Measurements from ENCODE around the gene SMARCB1.

The SMARCB1 gene

DNA sequence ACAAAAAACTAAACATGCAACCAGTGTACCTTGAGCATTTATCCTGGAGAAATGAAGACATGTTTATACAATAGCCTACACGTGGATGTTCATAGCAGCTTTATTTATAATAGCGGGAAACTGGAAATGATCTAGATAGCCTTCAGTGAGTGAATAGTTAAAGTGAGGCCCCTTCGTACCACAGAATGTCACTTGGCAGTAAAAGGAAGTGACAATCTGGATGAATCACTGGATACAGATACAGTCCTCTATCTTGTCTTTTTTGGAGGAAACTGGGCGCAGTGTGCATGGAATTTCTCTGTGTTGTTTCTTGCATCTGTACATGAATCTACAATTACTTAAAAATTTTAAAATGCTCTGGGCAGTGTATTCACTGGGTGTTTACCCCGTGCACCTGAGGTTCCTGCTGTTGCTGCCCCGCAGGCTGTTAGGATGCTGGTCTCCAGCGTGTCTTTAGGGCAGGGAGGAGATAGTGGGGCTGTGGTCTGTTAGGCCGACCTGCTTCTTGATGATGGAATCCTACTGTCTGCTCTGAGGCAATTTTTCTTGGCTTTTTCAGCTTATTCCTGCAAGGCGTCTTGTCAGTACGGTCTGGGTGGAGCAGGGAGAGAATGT lies 28.9 kb downstream of the SMARCB1 start:
- Histone ChIP-seq H3K4me3 (ENCODE audit: insufficient read depth in 1 of 2, low read depth in 1 of 2, low read length in 2 of 2) (no peak overlapping the region), H3K4me2 (ENCODE audit: low read length, poor library complexity, severe bottlenecking) (no peak overlapping the region)
- DNase-seq = no peak

DNA sequence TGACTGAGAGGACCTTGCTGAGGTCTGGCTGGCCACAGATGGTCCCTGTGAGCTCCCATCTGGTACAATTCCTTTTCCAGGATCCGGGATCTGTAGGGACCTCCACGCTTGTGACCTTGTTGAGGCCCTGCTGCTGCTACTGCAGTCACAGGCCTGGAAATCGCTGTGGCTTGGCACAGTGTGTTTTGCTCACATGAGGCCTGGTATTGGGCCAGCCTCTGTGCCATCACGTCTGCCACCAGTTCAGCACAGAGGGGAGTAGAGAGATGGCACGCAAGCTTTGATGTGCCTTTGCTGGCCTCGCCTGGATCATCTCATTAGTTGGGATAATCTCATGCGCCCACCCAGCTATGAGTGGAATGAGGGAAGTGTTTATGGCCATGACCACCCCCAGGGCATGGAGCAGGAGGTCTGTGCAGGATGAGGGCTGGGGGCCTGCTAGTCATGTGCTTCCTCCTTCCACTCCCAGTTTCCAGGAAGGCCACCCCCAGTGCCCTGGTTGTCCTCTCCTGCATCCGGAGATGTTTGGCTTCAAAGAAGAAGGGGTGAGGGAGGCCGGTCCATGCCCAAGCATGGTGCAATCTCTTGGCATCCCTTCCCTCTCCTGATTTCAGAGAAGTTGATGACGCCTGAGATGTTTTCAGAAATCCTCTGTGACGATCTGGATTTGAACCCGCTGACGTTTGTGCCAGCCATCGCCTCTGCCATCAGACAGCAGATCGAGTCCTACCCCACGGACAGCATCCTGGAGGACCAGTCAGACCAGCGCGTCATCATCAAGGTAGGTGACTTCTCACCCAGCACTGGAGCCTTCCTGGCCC lies 29.6 kb downstream of the SMARCB1 start:
- Histone ChIP-seq H2BK120ac (ENCODE audit: low read depth, low read length) (no peak overlapping the region), H2AFZ (ENCODE audit: low read depth, low read length) (no peak overlapping the region), H3K4me3 (ENCODE audit: insufficient read depth in 1 of 2, low read depth in 1 of 2, low read length in 2 of 2) (no peak overlapping the region), H2BK12ac (ENCODE audit: low read length in 2 of 2) (peak overlapping the region in 1 of 2 experiments; percentile 12), H4K8ac (ENCODE audit: low read length) (no peak overlapping the region), H2BK5ac (ENCODE audit: low read depth, low read length, poor library complexity, severe bottlenecking) (no peak overlapping the region), H3K9ac (ENCODE audit: low read length) (no peak overlapping the region), H3K4me2 (ENCODE audit: low read length, poor library complexity, severe bottlenecking) (no peak overlapping the region), H3K79me1 (replicated peaks; ENCODE audit: low read length, poor library complexity, severe bottlenecking) (peaks cover 16% of the 10 kb centered on the region), H3K27ac (ENCODE audit: low read length, poor library complexity, severe bottlenecking) (no peak overlapping the region), H3K23ac (ENCODE audit: low read length in 2 of 2) (no peak overlapping the region), H3K9me3 (ENCODE audit: control insufficient read depth, low read length) (no peaks in the 10 kb centered on the region), H3K4ac (ENCODE audit: low read depth in 1 of 2, low read length in 2 of 2) (no peak overlapping the region), H3K4me1 (ENCODE audit: control insufficient read depth, insufficient read depth, low read depth, low read length) (no peaks in the 10 kb centered on the region), H2BK15ac (ENCODE audit: low read depth, poor library complexity, severe bottlenecking) (no peak overlapping the region), H3K18ac (ENCODE audit: low read depth in 1 of 2, low read length in 2 of 2) (peak overlapping the region in 1 of 2 experiments; percentile 21), H3K36me3 (ENCODE audit: control insufficient read depth in 1 of 2, insufficient read depth in 2 of 2, low read depth in 1 of 2, low read length in 2 of 2) (peaks cover 50 to 78% of the 10 kb centered on the region in 2 experiments), H3K14ac (ENCODE audit: low read length in 2 of 2) (peak overlapping the region in 1 of 2 experiments; percentile 31), H4K91ac (ENCODE audit: low read length) (no peak overlapping the region), H3K27me3 (ENCODE audit: control insufficient read depth in 1 of 2, insufficient read depth in 1 of 2, low read length in 2 of 2) (no peaks in the 10 kb centered on the region), H2AK5ac (ENCODE audit: low read length, severe bottlenecking) (no peak overlapping the region)
- 95% methylated on average over 18 of the region's 18 CpGs for WGBS
- no peak for DNase-seq

More for the DNA sequence above, 28.9 kb downstream of the SMARCB1 start:
- Histone ChIP-seq H3K23ac (ENCODE audit: low read length in 2 of 2) (no peak overlapping the region), H3K27ac (ENCODE audit: low read length, poor library complexity, severe bottlenecking) (no peak overlapping the region), H3K4me1 (ENCODE audit: control insufficient read depth, insufficient read depth, low read depth, low read length) (no peaks in the 10 kb centered on the region), H3K27me3 (ENCODE audit: control insufficient read depth in 1 of 2, insufficient read depth in 1 of 2, low read length in 2 of 2) (no peaks in the 10 kb centered on the region), H2AFZ (ENCODE audit: low read depth, low read length) (no peak overlapping the region), H3K4ac (ENCODE audit: low read depth in 1 of 2, low read length in 2 of 2) (no peak overlapping the region), H3K9me3 (ENCODE audit: control insufficient read depth, low read length) (no peaks in the 10 kb centered on the region), H3K79me1 (replicated peaks; ENCODE audit: low read length, poor library complexity, severe bottlenecking) (peaks cover 11% of the 10 kb centered on the region), H3K14ac (ENCODE audit: low read length in 2 of 2) (no peak overlapping the region), H3K18ac (ENCODE audit: low read depth in 1 of 2, low read length in 2 of 2) (no peak overlapping the region), H3K9ac (ENCODE audit: low read length) (no peak overlapping the region), H2BK12ac (ENCODE audit: low read length in 2 of 2) (no peak overlapping the region), H3K36me3 (ENCODE audit: control insufficient read depth in 1 of 2, insufficient read depth in 2 of 2, low read depth in 1 of 2, low read length in 2 of 2) (peaks cover 46 to 77% of the 10 kb centered on the region in 2 experiments), H4K8ac (ENCODE audit: low read length) (no peak overlapping the region), H2BK15ac (ENCODE audit: low read depth, poor library complexity, severe bottlenecking) (no peak overlapping the region), H2BK120ac (ENCODE audit: low read depth, low read length) (no peak overlapping the region), H2BK5ac (ENCODE audit: low read depth, low read length, poor library complexity, severe bottlenecking) (no peak overlapping the region), H2AK5ac (ENCODE audit: low read length, severe bottlenecking) (no peak overlapping the region), H4K91ac (ENCODE audit: low read length) (no peak overlapping the region)
- WGBS = 71% methylated on average over 8 of the region's 10 CpGs

DNA sequence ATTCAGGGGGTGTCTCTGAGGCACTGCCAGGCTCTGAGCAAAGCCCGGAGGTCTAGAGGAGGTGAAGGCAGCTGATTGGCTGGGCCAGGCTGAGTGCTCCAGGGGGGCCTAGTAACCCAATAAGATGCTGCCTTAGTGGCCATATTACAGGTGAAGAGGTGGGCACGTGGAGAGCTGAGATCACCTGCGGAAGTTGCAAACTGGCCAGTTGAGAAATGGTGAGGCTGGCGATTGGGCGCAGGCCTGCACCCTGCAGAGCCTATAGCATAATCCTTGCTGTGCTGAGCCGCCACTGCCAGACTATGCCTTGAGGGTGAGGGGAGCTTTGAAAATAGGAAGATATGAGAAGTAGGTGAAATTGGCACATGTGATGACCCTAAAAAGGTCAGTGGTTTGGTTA lies 30.4 kb downstream of the SMARCB1 start:
- H3K36me3 ChIP-seq (ENCODE audit: control insufficient read depth in 1 of 2, insufficient read depth in 2 of 2, low read depth in 1 of 2, low read length in 2 of 2) = peaks cover 55 to 77% of the 10 kb centered on the region in 2 experiments
- no peak overlapping the region for H2BK15ac ChIP-seq (ENCODE audit: low read depth, poor library complexity, severe bottlenecking)
- H3K4ac ChIP-seq (ENCODE audit: low read depth in 1 of 2, low read length in 2 of 2) = no peak overlapping the region
- H2BK5ac ChIP-seq (ENCODE audit: low read depth, low read length, poor library complexity, severe bottlenecking) = no peak overlapping the region
- WGBS = 90% methylated on average over 6 of the region's 6 CpGs
- no peak overlapping the region for H3K18ac ChIP-seq (ENCODE audit: low read depth in 1 of 2, low read length in 2 of 2)
- peak overlapping the region; percentile 6 for H4K8ac ChIP-seq (ENCODE audit: low read length)
- no peak overlapping the region for H2BK12ac ChIP-seq (ENCODE audit: low read length in 2 of 2)
- H3K79me1 ChIP-seq (replicated peaks; ENCODE audit: low read length, poor library complexity, severe bottlenecking) = peaks cover 19% of the 10 kb centered on the region
- DNase-seq = no peak
- no peak overlapping the region for H3K27ac ChIP-seq (ENCODE audit: low read length, poor library complexity, severe bottlenecking)
- H3K14ac ChIP-seq (ENCODE audit: low read length in 2 of 2) = no peak overlapping the region
- H2AFZ ChIP-seq (ENCODE audit: low read depth, low read length) = no peak overlapping the region
- H3K4me3 ChIP-seq (ENCODE audit: insufficient read depth in 1 of 2, low read depth in 1 of 2, low read length in 2 of 2) = no peak overlapping the region
- H3K4me1 ChIP-seq (ENCODE audit: control insufficient read depth, insufficient read depth, low read depth, low read length) = peaks cover 2% of the 10 kb centered on the region
- no peak overlapping the region for H3K23ac ChIP-seq (ENCODE audit: low read length in 2 of 2)
- H3K9ac ChIP-seq (ENCODE audit: low read length) = no peak overlapping the region
- H3K4me2 ChIP-seq (ENCODE audit: low read length, poor library complexity, severe bottlenecking) = no peak overlapping the region
- no peak overlapping the region for H2BK120ac ChIP-seq (ENCODE audit: low read depth, low read length)
- H2AK5ac ChIP-seq (ENCODE audit: low read length, severe bottlenecking) = no peak overlapping the region
- no peaks in the 10 kb centered on the region for H3K27me3 ChIP-seq (ENCODE audit: control insufficient read depth in 1 of 2, insufficient read depth in 1 of 2, low read length in 2 of 2)
- H4K91ac ChIP-seq (ENCODE audit: low read length) = no peak overlapping the region
- no peaks in the 10 kb centered on the region for H3K9me3 ChIP-seq (ENCODE audit: control insufficient read depth, low read length)

DNA sequence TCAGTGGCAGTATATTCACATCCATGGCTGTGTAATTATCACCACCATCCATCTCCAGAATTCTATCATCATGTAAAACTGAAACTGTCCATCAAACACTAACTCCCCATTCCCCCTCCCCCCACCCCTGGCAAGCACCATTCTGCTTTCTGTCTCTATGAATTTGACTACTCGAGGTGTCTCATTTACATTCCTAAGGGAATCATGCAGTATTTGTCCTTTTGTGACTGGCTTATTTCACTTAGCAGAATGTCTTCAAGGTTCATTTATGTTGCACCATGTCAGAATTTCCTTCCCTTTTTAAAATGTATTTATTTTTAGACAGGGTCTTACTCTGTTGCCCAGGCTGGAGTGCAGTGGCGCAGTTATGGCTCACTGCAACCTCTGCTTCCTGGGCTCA lies 31.8 kb downstream of the SMARCB1 start:
- Histone ChIP-seq H2AK5ac (ENCODE audit: low read length, severe bottlenecking) (no peak overlapping the region), H2BK15ac (ENCODE audit: low read depth, poor library complexity, severe bottlenecking) (no peak overlapping the region), H3K79me1 (replicated peaks; ENCODE audit: low read length, poor library complexity, severe bottlenecking) (peaks cover 23% of the 10 kb centered on the region), H4K91ac (ENCODE audit: low read length) (no peak overlapping the region), H3K27me3 (ENCODE audit: control insufficient read depth in 1 of 2, insufficient read depth in 1 of 2, low read length in 2 of 2) (no peaks in the 10 kb centered on the region), H2BK120ac (ENCODE audit: low read depth, low read length) (no peak overlapping the region), H3K14ac (ENCODE audit: low read length in 2 of 2) (no peak overlapping the region), H2BK5ac (ENCODE audit: low read depth, low read length, poor library complexity, severe bottlenecking) (no peak overlapping the region), H3K36me3 (ENCODE audit: control insufficient read depth in 1 of 2, insufficient read depth in 2 of 2, low read depth in 1 of 2, low read length in 2 of 2) (peaks cover 66 to 83% of the 10 kb centered on the region in 2 experiments), H3K4ac (ENCODE audit: low read depth in 1 of 2, low read length in 2 of 2) (no peak overlapping the region), H3K23ac (ENCODE audit: low read length in 2 of 2) (no peak overlapping the region), H3K4me2 (ENCODE audit: low read length, poor library complexity, severe bottlenecking) (no peak overlapping the region), H3K18ac (ENCODE audit: low read depth in 1 of 2, low read length in 2 of 2) (no peak overlapping the region), H3K9ac (ENCODE audit: low read length) (no peak overlapping the region), H3K4me3 (ENCODE audit: insufficient read depth in 1 of 2, low read depth in 1 of 2, low read length in 2 of 2) (no peak overlapping the region), H3K4me1 (ENCODE audit: control insufficient read depth, insufficient read depth, low read depth, low read length) (peaks cover 8% of the 10 kb centered on the region), H3K9me3 (ENCODE audit: control insufficient read depth, low read length) (no peaks in the 10 kb centered on the region), H4K8ac (ENCODE audit: low read length) (no peak overlapping the region), H2AFZ (ENCODE audit: low read depth, low read length) (no peak overlapping the region), H2BK12ac (ENCODE audit: low read length in 2 of 2) (no peak overlapping the region), H3K27ac (ENCODE audit: low read length, poor library complexity, severe bottlenecking) (no peak overlapping the region)
- WGBS = 100% methylated on average over 1 of the region's 2 CpGs
- DNase-seq = no peak

Measured in mesenchymal stem cell (in vitro differentiated cells and primary cell).